Measurements from ENCODE around the gene ACSBG1.

The ACSBG1 gene

GRCh38 chr15:78201281-78202190 lies 32.8 kb downstream of the ACSBG1 start:
- no peak for DNase-seq

GRCh38 chr15:78200276-78200930 lies 34.0 kb downstream of the ACSBG1 start:
- DNase-seq, result no peak

GRCh38 chr15:78197632-78198031 lies 36.7 kb downstream of the ACSBG1 start:
- DNase-seq, result no peak

- DNase-seq, result no peak
Measured at GRCh38 chr15:78195735-78196201, 38.6 kb downstream of the ACSBG1 start.

GRCh38 chr15:78194568-78194925 lies 39.8 kb downstream of the ACSBG1 start:
- no peak for DNase-seq

GRCh38 chr15:78193731-78194567 lies 40.4 kb downstream of the ACSBG1 start:
- no peak for DNase-seq

GRCh38 chr15:78192826-78193594 lies 41.4 kb downstream of the ACSBG1 start:
- DNase-seq, result no peak

- no peak for DNase-seq
Measured at GRCh38 chr15:78182821-78183220, 51.5 kb downstream of the ACSBG1 start.

- DNase-seq, result no peak
Measured at GRCh38 chr15:78182336-78182700, 52.0 kb downstream of the ACSBG1 start.

GRCh38 chr15:78179906-78180305 lies 54.5 kb downstream of the ACSBG1 start:
- no peak for DNase-seq

- no peak for DNase-seq
Measured at GRCh38 chr15:78179286-78179840, 55.0 kb downstream of the ACSBG1 start.

GRCh38 chr15:78178064-78178463 lies 56.3 kb downstream of the ACSBG1 start:
- no peak for DNase-seq

GRCh38 chr15:78177447-78177873 lies 56.9 kb downstream of the ACSBG1 start:
- DNase-seq, result no peak

- no peak for DNase-seq
Measured at GRCh38 chr15:78175330-78175729, 59.0 kb downstream of the ACSBG1 start.

GRCh38 chr15:78174401-78174800 lies 60.0 kb downstream of the ACSBG1 start:
- no peak for DNase-seq

- DNase-seq, result no peak
Measured at GRCh38 chr15:78171864-78172472, 62.4 kb downstream of the ACSBG1 start.

GRCh38 chr15:78170848-78171773 lies 63.3 kb downstream of the ACSBG1 start:
- DNase-seq, result no peak

GRCh38 chr15:78168608-78169007 lies 65.8 kb downstream of the ACSBG1 start:
- DNase-seq, result no peak

GRCh38 chr15:78167227-78167888 lies 67.0 kb downstream of the ACSBG1 start:
- DNase-seq, result no peak

- DNase-seq, result no peak
Measured at GRCh38 chr15:78164010-78164409, 70.4 kb downstream of the ACSBG1 start.
